GM12865 (cell line): ENCODE results near the gene IQGAP3.

Source experiments
- DNase-seq: peaks from one replicate; pipeline ENCODE4 v3.0.0; 2010; ENCODE audit warnings: low read depth
- H3K4me3 ChIP-seq: 2 replicates; pipeline ENCODE4 v1.5.1; 2011; ENCODE audit warnings: mild to moderate bottlenecking, low read depth, low read length, control low read depth
- CTCF ChIP-seq: IDR thresholded peaks from 2 replicates; pipeline ENCODE4 v1.5.1; 2011; ENCODE audit warnings: low read length, control low read depth, low read depth, inconsistent platforms; ENCODE audit not compliant: insufficient read depth; ENCODE audit errors: missing control alignments

The IQGAP3 gene

GRCh38 chr1:156540955-156541354 is 31.4 kb downstream of the IQGAP3 start:
- no peak overlapping the region for H3K4me3 ChIP-seq
- no peak for TF ChIP-seq CTCF
- no peak for DNase-seq

GRCh38 chr1:156539818-156540355 is 32.5 kb downstream of the IQGAP3 start:
- TF ChIP-seq CTCF: no peak
- no peak overlapping the region for H3K4me3 ChIP-seq
- DNase-seq: no peak

- no peak for DNase-seq
- no peak for TF ChIP-seq CTCF
- no peak overlapping the region for H3K4me3 ChIP-seq
These were observed 33.5 kb downstream of the IQGAP3 start for GRCh38 chr1:156538711-156539440.

- H3K4me3 ChIP-seq: no peak overlapping the region
- no peak for DNase-seq
- no peak for TF ChIP-seq CTCF
These were observed 35.3 kb downstream of the IQGAP3 start for GRCh38 chr1:156537027-156537426.

GRCh38 chr1:156534424-156535060 is 37.8 kb downstream of the IQGAP3 start:
- no peak for DNase-seq
- TF ChIP-seq CTCF: no peak
- no peak overlapping the region for H3K4me3 ChIP-seq

- H3K4me3 ChIP-seq: no peak overlapping the region
- no peak for TF ChIP-seq CTCF
- DNase-seq: no peak
These were observed 38.7 kb downstream of the IQGAP3 start for GRCh38 chr1:156533568-156534220.
